GM18907 (cell line): ENCODE measurements around the gene SHC2.
"Not testable (repeated sequence)": the region's sequence is repeated elsewhere in the genome, so short reads cannot be mapped to it uniquely, and the experiment has no call there.

Source experiments
- ATAC-seq: cut with Tn5 transposase; IDR thresholded peaks from one replicate; pipeline ENCODE4 v1.9.1; 2021; ENCODE audit warnings: mild to moderate bottlenecking, moderate library complexity; ENCODE audit not compliant: unreplicated experiment

SHC2 gene

DNA sequence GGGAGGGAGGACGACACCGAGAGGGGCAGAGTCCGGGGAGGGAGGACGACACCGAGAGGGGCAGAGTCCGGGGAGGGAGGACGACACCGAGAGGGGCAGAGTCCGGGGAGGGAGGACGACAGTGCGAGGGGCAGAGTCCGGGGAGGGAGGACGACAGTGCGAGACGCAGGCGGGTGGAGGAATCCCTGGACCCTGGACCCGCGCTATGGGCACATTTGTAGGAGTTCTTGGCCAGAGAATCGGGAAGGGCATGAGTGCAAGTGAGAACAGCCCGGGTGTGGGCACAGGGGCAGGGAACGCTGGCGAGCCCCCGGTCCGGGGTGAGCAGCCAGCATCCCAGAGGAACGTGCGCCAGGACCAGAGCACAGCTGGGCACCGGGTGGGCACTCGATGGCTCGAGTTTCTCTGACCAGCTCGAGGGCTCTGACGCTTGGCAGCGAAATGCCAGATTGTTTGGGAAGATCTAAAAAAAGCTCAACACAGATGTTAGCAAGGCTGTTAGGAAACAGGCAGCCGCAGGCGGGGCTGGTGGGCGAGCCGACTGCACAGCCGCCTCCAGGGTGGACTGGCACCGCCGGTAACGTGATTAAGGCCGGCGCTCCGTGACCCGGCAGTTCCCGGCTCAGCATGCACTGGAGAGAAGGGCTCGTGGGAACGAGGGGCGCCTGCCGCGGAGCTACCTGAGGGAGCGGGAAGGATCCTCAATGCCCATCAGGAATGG is 33.9 kb downstream of the SHC2 start:
- ATAC-seq: no peak

DNA sequence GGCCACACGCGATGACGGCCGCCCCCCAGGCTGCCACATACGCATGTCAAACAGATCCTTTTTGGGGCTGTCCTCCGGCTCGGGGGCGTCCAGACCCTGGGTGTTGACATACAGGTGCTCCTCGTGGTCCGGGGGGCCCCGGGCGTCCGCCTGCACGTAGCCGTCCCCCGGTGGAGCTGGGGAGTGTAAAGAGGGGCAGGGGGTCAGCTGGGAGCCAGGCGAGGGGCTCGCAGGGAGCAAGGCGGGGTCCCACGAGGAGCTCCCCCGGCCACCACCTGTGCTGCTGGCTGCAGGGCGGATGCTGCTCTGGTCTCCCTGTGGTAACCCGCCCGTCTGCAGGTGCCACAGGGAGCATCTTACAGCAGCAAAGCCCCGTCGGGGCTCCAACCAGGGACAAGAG is 35.8 kb downstream of the SHC2 start:
- ATAC-seq: no peak

GRCh38 chr19:424546-424945 is 36.3 kb downstream of the SHC2 start:
- ATAC-seq: no peak

GRCh38 chr19:423691-424466 is 37.0 kb downstream of the SHC2 start:
- no peak for ATAC-seq

- not testable (repeated sequence) for ATAC-seq
Observed at GRCh38 chr19:422917-423226, 38.0 kb downstream of the SHC2 start.

DNA sequence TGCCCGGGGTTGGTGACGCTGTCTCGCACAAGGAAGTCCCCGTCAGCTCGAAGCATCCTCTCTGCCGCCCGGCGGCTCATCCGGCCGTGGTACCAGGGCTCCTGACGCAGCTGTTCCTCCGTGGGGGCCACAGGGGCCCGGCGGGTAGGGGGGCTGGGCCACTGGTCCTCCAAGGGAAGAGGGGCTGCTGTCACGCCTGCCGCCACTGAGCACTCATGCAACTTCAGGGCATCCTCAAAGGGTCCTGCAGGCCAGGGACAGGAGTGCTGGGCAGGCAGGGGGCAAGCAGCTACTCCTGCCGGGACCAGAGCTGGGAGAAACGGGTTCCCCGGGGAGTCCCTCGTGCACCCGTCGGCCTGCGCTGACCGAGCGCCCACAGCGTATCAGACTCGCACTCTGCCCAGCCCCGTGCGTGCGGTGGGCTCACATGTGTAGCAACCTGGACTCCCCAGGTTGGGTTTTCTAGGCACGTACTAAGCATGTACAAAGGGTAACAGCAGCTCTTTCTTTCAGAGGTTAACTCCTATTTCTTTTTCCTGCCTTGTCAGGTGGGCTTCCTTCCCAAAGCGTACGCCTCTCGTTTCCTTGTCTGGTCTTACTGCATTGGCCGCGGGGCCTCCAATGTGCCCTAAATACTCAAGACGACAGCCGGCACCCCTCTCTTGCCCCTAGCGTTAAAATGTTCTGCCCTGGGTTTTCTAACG is 38.5 kb downstream of the SHC2 start:
- no peak for ATAC-seq

- ATAC-seq: no peak
Observed at GRCh38 chr19:419721-420515, 40.9 kb downstream of the SHC2 start.

DNA sequence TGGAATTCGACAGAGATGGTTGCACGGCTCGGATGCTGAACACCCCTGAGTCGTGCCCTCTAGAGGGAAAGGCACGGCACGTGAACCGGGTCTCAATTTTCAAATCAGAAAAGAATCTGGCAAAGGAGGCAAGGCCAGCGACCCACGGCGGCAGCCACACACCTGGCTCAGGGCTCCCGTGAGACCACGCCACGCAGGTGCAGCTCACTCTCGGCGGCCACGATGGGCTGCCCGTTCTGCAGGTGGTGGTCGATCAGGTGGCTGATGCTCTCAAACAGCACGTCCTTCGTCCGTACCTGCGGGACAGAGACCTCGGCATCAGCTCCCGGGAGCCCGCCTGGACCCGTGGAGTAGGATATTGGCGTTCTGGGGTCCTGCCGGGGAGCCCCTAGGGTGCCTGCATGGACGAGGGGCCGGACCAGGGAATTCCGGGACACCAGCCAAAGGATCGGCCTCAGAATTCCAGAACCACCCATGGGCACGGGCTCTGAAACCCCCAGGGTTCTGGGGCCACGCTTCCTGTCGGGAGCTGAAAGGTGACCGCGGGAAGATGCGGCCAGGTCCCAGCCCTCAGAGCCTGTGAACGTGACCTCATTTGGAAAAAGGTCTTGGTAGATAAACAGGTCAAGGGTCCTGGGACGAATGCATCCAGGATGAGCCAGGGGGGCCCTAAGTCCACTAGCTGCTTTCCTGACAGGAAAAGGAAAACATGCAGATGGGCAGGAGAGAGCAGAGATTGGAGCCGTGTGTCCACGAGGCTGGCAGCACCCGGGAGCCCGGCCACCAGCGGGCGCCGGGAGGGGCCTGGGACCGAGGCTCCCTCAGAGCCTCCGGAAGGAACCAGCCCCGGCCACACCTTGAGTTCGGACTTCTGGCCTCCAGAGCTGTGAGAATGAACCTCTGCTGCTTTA is 41.8 kb downstream of the SHC2 start:
- ATAC-seq: no peak

DNA sequence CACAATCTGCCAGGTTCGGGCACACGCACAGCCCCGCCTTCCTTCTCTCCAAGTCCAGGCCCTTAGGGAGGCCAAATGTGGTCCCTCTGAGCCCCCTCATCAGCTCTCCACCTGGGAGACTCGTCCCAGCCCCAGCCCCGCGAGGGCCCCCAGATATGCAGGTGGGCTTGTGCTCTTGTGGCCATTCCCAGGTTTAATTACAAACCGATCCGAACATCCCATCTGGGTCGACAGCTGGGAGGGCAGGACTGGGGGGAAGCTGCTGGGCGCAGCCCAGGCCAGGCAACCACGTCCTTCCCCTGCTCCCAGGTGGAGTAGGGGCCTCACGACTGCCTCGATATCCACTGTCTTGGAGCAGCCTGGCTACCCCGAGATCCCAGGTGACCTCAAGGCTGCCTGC is 44.4 kb downstream of the SHC2 start:
- no peak for ATAC-seq

- ATAC-seq: no peak
Observed at GRCh38 chr19:415292-415691, 45.5 kb downstream of the SHC2 start.

GRCh38 chr19:413756-414420 is 46.9 kb downstream of the SHC2 start:
- no peak for ATAC-seq

DNA sequence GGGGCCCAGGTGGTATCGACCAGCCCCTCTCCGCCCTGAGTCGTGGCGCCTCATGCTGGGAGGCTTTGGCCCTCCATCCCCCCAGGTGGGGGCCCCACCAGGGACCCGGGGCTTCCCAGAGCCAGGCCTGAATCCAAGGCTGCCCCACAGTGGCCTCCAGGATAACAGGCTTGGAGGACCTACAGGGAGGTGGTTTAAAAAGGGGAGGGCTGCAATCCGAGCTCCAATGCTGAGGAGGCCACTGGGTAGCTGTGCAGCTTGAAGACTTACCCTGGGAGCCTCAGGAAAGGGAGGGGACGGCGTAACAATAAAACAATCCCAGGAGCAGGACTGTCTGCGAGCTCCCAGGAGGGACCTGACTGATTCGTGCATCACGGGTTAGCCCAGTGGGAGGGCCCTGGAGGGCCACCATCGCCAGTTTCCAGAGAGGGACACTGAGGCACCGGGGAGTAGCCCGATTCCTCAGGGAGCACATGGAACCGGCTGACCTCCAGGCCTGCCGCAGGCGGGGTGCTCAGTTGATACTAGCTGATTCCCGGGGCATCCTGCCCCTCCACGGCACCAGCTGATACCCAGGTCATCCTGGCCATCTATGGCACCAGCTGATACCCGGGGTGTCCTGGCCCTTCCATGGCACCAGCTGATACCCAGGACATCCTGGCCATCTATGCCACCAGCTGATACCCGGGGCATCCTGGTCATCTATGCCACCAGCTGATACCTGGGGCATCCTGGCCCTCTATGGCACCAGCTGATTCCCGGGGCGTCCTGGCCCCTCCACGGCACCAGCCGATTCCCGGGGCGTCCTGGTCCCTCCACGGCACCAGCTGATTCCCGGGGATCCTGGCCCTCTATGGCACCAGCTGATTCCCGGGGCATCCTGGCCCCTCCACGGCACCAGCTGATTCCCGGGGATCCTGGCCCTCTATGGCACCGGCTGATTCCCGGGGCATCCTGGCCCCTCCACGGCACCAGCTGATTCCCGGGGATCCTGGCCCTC is 48.2 kb downstream of the SHC2 start:
- ATAC-seq: no peak

GRCh38 chr19:411723-412355 is 49.0 kb downstream of the SHC2 start:
- ATAC-seq: no peak

- ATAC-seq: not testable (repeated sequence)
Observed at GRCh38 chr19:411121-411722, 49.6 kb downstream of the SHC2 start.

DNA sequence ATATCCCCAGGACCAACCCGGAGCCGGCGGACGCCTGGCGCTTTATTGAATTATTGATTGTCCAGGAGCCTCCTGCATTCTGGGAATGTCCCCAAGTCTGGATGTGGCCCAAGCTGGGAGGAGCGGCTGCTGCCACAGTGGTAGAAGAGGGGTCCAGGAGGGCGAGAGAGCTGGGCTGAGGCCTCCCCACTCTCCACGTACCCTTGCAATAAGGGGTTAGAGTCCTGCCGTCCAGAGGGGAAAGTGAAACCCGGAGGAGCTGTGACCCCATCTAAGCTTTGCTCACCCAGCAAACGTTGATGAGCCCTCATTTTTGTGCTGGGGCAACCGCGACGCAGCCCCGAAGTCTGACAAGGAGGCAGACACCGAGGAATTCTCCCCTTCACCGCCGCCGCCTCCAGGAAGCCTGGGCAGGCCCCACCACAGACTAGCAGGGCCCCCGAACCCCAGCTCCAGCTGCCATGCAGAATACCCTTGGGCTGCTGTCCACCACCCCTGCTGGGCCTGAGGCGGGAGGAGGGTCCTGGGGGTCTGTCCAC is 50.5 kb downstream of the SHC2 start:
- no peak for ATAC-seq

DNA sequence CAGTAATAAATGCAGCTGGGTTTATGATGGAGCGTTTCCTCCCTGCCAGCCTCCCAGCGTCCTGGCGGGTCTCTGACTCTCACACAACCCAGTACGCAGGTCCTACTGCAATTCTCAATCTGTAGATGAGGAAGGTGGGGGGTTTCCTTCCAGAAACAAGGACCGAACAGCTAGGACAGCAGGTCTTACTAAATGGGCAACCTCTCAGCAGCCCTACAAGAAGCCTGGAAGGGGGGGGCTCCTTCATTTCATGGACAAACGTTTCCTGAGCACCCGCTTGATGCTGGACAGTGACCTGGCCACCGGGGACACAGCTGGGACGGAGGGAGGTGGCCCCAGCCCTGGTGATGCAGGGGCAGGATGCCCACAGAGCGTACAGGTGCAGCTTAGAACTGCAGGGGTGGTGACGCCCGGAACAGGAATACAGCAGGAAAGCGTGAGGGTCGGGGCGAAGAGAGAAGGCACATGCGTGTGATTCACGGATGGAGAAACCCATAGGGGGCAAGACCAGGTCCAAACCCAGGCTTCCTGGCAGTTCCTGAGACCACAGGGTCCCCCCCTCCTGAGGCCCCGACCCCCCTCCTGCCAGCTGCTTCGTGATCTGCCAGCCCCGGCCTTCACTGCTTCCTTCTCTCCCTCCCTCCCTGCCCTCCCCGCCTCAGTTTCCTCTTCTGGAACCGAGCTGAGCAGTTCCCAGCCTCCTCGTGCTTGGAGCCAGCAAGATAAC is 51.2 kb downstream of the SHC2 start:
- ATAC-seq: no peak
